ENCODE measurements around the gene SMAD6.
"Not testable (repeated sequence)": the region's sequence is repeated elsewhere in the genome, so short reads cannot be mapped to it uniquely, and the experiment has no call there.

Gene SMAD6

DNA sequence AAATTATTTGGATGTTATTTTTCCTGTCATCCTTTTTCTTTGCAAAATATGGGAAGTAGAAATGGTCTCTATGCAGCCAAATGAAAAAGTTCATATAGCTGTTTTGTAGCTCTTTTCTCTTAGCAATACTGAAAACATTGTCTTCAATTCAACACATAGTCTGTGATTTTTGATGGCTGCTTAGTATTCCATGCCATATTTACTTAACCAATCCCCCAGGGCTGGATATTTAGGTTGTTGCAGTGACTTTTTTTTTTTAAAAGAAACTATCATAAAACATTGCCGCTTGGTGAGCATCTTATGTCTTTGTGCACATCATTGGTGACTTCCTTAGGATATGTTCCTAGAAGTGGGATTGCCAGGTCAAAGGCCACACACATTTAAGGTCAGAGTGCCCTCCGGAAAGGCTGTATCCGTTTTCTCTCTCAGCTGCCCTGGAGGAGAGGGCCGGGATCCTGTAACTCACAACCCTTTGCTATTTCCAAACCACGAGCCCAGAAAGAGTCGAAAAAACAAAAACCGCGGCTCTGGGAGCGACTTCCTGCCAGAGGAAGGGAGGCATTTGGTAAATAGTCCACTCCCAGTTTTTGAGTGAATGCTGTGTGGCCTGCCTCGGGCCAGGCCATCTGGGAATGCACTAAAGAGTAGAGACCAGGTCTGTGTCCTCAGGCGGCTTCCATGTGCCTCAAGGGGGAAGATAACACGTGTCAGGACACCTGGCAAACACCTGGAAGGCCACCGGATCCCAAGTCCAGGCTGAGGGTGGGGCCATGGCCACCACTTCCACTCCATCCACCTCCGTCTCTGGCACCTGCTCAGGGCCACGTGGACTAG, 41.9 kb downstream of the SMAD6 start:
- DNase-seq: no peak

GRCh38 chr15:66744610-66745279, 42.7 kb downstream of the SMAD6 start:
- DNase-seq: no peak

DNA sequence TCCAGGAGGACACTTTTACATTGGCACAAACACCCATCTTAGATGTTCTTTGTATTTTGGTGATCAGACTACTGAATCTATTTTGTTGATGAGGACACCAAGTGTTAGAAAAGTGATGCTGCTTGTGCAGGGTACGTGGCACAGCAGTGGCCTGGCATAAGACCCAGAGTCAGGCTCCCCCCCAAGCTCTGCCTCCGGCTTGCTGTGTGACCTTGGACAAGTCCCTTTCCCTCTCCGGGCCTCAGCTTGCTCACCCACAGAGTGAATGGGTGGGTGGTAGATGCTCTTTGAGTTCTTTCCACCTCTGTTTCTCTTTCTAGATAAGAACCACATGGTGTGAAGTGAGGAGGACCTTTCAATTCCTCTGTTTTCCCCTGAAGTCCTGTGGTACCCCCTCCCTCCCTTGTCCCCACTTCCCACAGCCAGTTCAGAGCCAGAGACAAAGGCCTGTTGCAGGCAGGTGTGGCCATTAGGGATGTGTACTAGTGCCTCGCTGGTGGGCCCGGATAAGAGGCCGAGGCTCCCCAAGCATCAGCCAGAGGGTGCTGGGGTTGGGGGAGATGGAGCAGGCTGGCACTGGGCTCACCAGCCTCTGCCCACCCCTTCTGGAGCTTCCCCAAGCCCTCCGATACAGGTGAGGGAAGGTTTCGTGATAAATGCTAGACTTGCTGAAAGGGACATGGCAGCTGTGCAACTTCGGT, 43.6 kb downstream of the SMAD6 start:
- DNase-seq: no peak

DNA sequence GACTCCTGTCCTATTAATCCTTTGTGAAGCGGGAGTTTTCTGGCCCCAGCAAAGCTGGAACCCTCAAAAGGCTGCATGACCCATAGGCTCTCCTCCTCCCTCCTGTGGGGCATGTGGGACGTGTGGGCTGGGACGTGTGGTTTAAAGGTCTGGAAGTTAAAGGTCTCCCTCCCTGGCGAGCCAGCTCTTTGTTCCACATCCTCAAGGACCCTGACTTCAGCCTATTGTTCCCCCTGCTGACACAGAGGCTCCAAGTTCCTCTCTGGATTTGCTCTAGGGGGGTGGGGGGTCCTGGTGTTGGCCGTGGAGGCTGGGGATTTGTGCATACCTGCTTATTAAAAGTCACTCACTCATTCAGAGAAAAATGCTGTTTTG, 44.2 kb downstream of the SMAD6 start:
- no peak for DNase-seq

GRCh38 chr15:66747223-66747622, 45.2 kb downstream of the SMAD6 start:
- no peak for DNase-seq

DNA sequence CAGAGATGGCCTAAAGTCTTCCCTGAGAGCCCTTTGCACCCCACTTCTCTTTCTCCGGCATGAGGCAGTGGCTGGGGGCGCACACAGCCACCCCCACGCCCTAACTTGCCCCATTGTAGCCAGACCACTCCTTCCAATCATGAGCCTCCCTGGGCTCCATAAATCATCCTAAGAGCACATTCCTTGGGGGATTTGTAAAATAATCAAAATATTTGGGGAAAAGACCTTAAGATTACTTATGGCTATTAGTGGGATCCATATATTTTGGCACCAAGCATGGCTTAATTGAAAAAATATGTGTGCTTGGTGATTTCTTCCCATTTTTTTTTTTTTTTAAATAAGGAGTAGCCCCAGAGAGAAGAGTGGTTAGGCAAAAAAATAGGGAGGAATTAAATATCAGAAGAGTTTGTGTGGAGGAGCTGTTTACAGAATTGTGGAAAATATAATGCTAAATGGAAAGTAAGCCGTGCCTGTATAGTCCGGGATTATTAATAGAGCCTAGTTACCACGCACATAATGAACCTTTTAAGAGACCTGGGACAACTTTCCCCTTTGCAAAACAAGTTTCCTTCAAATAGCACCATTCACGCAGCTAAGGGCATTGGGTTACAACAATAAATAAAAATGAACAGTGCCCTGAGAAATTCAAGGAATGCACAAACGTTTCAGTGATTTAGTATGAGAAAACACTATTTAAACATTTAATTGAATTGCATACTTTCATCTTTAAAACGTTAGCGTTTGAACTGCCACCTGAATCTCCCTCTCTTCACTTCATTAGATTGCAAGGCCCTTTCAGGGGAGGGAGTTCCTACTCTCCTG, 46.1 kb downstream of the SMAD6 start:
- no peak for DNase-seq

DNA sequence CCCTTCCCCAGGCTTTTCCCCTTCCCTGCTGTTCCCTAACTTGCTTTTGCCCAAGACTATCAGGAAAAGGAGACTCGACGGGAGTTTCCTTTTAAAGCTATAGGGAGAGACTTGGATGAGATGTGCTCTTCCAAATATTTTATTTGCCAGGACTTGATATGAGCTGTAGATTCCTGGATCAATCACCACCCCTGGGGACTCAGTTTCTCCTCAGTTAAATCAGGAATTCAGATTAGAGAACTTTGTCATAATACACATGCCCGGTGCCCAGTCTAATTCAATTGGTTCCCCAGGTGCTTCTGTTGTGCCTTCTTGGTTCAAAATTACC, 46.6 kb downstream of the SMAD6 start:
- no peak for DNase-seq

DNA sequence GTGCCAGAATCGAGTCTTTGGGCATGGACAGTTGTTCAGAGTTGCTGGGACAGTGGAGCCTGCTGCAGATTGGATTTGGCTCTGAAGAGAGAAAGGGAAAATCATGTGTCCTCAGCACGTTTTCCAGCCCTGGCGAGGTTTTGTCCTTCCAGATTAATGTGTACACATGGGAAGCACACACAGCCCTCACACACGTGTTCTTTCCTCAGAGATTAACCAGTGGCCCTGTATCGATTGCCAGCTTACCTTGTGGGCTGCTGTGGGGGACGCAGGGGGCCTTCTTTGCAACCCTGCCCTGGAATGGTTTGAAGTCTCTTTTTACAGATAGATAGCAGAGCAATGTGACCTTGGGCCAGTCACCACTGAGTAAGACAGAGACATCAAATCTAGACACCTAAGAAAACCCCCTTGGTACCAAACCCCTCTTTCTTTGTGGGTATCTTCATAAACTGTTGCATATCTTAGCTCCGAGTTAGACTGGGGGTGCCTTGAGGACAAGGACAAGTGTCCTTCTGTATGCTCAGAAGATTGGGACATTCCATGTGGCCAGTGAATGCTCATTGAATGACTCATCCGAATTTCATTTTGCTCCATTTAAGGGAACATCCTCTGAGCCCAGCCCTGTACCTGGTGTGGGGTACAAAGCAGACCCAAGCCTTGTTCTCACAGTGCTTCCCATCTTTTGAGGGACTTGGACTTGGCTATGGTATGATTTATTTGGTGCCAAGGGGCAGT, 48.0 kb downstream of the SMAD6 start:
- DNase-seq: no peak

DNA sequence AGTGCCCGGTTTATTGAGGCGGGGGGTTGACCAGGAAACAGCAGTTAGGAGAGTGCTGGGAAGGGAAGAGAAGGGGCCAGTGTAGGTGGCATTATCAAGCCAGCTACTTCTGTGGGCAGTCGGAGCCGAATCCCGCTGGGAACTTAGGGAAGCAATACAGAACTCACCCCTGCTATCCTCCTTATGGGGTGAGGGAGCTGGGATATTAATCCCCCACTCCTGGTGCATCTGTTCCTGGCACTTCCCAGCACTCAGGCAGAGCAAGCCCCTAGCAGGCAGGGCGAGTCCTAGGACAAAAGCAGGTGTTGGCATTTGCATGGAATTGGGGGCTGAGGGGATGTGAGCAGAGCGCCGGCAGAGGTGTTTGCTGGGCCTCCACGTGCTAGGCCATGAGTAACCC, 48.6 kb downstream of the SMAD6 start:
- DNase-seq: no peak

DNA sequence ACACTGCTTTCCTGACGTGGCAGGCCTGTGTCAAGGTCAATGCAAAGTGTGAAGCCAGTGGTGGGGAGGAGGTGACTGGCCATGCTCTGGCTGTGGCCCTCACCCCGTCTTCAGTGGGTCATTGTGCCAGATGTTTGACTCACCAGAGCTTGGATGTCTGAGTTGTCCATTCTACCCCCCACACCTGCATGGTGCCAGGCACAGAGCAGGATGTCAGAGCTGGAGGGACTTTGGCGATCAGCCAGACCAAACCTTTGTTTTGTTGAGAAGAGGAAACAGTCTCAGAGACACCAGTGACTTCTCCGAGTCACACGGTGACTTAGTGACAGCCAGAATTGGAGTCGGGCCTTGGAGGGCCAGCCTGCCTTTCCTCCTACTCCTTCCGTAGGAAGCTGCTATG, 49.5 kb downstream of the SMAD6 start:
- DNase-seq: no peak

DNA sequence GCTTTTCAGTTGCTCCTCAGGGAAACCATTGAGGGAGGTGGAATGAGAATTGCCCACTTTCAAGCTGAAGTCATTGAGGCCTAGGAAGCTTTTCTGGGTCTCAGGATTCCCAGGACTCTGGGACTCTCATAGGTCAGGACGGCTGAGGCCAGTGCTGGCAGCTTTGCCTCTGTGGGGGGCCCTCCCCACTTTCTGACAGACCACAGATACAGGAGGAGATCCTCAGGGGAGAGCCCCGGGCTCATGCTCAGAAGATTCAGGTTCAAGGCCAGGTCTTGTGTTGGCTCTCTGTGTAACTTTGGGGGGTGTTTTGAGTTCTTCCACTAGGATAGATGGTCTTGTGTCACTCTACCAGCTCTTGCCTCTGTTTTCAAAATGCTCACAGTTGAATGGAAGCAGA, 50.0 kb downstream of the SMAD6 start:
- no peak for DNase-seq

GRCh38 chr15:66753687-66754377, 51.8 kb downstream of the SMAD6 start:
- no peak for DNase-seq

DNA sequence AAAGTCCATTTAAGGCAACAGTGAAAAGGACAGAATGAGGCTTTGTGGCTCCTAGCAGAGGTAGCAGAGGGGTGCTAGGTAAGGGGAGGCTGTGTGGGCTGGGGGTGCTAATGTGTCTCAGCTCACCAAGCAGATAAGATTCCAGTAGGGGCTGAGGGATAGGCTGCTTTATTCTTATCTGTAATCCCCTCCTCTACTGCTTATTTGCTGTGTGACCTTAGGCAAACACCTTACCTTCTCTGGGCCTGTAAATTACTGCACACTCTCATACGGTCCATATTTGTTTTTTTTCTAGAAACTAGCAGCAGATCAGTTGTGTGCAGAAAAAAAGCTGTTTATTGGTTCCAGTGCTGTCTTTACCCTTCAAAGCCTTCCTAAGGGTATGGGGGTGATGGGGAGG, 52.8 kb downstream of the SMAD6 start:
- no peak for DNase-seq

GRCh38 chr15:66755298-66756068, 53.4 kb downstream of the SMAD6 start:
- no peak for DNase-seq

- DNase-seq: no peak
Observed at GRCh38 chr15:66756295-66756694, 54.3 kb downstream of the SMAD6 start.

DNA sequence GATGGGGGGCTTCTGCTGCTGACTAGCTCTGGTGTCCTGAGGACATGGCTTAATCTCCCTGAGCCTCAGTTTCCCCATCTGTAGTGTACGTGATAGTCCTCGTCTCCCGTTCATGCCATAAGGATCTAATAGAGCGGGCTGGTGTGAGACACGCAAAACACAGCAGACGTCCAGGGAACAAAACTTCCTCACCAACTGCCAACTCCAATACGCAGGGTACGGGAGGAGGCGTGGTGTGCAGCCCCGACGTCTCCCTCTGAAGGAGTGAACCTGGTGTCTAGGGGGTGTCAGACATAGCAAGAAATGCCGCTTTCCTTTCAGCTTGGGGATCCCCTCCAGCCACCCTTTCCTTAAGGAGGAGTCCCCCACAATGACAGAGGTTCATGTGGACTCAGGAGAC, 55.0 kb downstream of the SMAD6 start:
- no peak for DNase-seq

DNA sequence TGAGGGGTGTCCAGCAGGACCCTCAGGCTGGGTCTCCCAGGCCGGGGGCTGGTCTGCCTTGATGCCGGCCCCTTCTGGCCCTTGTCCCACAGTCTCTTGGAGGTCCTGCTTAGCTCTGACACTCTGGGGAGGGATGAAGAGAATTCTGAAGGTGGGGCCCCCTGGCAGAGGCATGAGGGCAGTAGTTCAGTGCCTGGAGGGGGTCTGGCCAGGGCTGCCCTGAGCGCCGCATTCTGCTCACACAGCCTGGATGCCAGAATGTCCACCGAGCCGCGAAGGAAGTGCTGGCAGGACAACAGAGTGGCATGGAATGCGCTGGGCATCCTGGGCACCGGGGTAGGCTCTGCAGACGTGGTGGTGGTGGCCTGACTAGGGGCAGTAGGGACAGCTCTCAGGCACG, 55.5 kb downstream of the SMAD6 start:
- DNase-seq: no peak

DNA sequence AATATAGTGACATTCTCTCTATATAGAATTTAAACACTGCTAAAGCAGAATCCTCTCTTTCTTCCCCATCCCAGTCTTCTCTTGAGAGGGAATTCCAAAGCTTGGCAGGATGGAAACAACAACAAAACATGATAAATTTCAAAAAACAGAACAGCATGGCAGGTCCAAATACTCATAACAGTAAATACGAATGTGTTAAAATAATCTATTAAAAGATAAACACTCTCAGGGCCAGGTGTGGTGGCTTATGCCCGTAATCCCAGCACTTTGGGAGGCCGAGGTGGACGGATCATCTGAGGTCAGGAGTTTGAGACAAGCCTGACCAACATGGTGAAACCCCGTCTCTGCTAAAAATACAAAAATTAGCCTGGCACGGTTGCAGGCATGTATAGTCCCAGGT, 56.2 kb downstream of the SMAD6 start:
- DNase-seq: not testable (repeated sequence)

DNA sequence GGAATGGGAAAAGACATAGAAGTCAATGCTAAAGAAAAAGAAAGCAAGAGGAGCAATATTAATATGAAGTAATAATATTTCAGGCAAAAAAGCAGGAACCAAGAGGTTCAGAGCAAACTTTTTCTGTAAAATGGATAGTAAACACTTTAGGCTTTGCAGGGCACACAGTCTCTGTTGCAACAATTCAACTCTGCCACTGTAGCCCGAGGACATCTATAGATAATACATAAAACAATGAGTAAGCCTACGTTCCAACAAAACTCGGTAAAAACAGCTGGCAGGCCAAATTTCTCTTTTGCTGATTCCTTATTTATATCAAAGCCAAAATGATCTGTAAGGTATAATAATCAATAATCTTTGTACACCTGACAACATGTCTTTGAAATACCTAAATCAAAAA, 56.8 kb downstream of the SMAD6 start:
- no peak for DNase-seq

DNA sequence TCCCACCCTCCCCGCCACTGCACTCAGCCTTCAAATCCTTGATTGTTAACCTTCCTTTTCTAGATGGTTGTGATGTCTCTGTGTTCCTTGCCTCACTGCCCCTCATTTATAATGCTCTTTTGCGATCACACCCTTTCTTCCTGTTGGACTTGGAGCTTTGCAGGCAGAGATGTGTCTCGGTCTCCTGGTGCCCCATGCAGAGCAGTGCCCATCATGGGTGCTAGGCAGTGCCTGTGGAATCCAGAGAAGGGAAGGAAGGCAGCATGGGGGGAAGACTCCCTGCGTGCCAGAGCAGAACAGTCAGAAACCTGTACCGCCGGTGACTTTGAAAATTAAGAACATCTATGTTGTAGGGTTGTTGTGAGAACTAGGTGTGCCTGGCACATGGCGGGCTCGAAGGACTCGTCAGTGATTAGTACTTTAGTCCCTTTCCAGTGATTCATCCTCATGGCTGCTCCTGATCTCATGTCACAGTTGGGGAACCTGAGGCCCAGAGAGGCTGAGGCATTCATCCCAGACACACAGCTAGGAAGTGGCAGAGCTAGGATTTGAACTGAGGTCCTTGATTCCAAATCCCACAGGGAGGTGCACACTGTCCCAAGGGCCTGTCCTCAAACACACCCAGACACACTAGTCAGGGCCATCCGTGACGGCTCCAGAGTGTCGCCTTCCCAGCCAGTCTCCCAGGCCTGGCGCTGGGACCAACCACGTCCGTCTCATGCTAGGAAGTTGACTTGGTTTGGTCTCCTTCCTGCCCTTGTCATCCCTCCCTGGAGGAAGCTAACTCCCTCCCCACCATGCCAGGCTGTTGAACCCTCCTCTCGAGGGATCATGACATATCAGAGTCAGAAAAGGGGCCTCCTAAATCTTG, 58.3 kb downstream of the SMAD6 start:
- DNase-seq: no peak
